GM23248 (cell line): ENCODE data around the gene SBNO2. TPM values are rescaled to one million over a fixed set of nuclear protein-coding genes. Genes with fewer than 3 reads are reported as not detected.

Source experiments
- DNase-seq: peaks from one replicate; pipeline ENCODE4 v3.0.0-alpha.2; 2015
- H2AFZ ChIP-seq: fragments of 200-600 bp; sonication (generic); 2 replicates; pipeline ENCODE4 v1.6.1; 2016; ENCODE audit warnings: antibody characterized with exemption
- H3F3A ChIP-seq: fragments of 200-600 bp; sonication (generic); 2 replicates; pipeline ENCODE4 v1.6.1; 2016; ENCODE audit warnings: mild to moderate bottlenecking, antibody characterized with exemption, mixed run types; ENCODE audit not compliant: insufficient read depth
- H3K27ac ChIP-seq: fragments of 200-600 bp; sonication (generic); 2 replicates; pipeline ENCODE4 v1.5.1; 2016; ENCODE audit warnings: mild to moderate bottlenecking
- H3K27me3 ChIP-seq: fragments of 200-600 bp; sonication (generic); replicated peaks from 2 replicates; pipeline ENCODE4 v1.6.1; 2016; ENCODE audit warnings: mild to moderate bottlenecking; ENCODE audit not compliant: insufficient read depth
- H3K36me3 ChIP-seq: fragments of 200-600 bp; sonication (generic); 2 replicates; pipeline ENCODE4 v1.6.1; 2016; ENCODE audit warnings: low read depth, mild to moderate bottlenecking
- H3K4me1 ChIP-seq: fragments of 200-600 bp; sonication (generic); 2 replicates; pipeline ENCODE4 v1.6.1; 2016; ENCODE audit warnings: mild to moderate bottlenecking; ENCODE audit not compliant: insufficient read depth
- H3K4me2 ChIP-seq: fragments of 200-600 bp; sonication (generic); one replicate; pipeline ENCODE4 v1.6.1; 2016; ENCODE audit warnings: mild to moderate bottlenecking; ENCODE audit not compliant: unreplicated experiment
- H3K4me3 ChIP-seq: fragments of 200-600 bp; sonication (generic); 2 replicates; pipeline ENCODE4 v1.5.1; 2016; ENCODE audit warnings: mild to moderate bottlenecking
- H3K79me2 ChIP-seq: fragments of 200-600 bp; sonication (generic); 2 replicates; pipeline ENCODE4 v1.6.1; 2016; ENCODE audit warnings: mild to moderate bottlenecking; ENCODE audit not compliant: insufficient read depth
- H3K9ac ChIP-seq: fragments of 200-600 bp; sonication (generic); 2 replicates; pipeline ENCODE4 v1.6.1; 2016; ENCODE audit warnings: mild to moderate bottlenecking
- H3K9me2 ChIP-seq: fragments of 200-600 bp; sonication (generic); 2 replicates; pipeline ENCODE4 v1.6.1; 2016; ENCODE audit warnings: mixed run types, mild to moderate bottlenecking, moderate library complexity; ENCODE audit not compliant: insufficient read depth
- H3K9me3 ChIP-seq: fragments of 200-600 bp; sonication (generic); one replicate; pipeline ENCODE4 v1.6.1; 2017; ENCODE audit warnings: low read depth
- H4K20me1 ChIP-seq: fragments of 200-600 bp; sonication (generic); 2 replicates; pipeline ENCODE4 v1.6.0; 2016; ENCODE audit not compliant: insufficient read depth
- EZH2 ChIP-seq: fragments of 200-600 bp; sonication (generic); IDR thresholded peaks from 2 replicates; pipeline ENCODE4 v1.6.1; 2018; ENCODE audit warnings: antibody characterized with exemption, mild to moderate bottlenecking; ENCODE audit not compliant: insufficient read depth, poor library complexity, severe bottlenecking
- EZH2phosphoT487 ChIP-seq: fragments of 200-600 bp; sonication (generic); IDR thresholded peaks from 2 replicates; pipeline ENCODE4 v1.6.1; 2018; ENCODE audit warnings: antibody characterized with exemption, moderate library complexity, mild to moderate bottlenecking, low read depth; ENCODE audit not compliant: insufficient read depth
- WGBS, 2 experiments: methylation state at CpG; one replicate each; pipeline ENCODE4 v1.1.6; 2015 to 2017; ENCODE audit warnings: low lambda C conversion rate in 2 of 2, low coverage in 1 of 2; ENCODE audit errors: missing lambda C conversion rate in 2 of 2; 5-methylcytosine and 5-hydroxymethylcytosine counted together
- in situ Hi-C: fragments of 300-500 bp; cut with MboI; formaldehyde crosslinking; loops from 2 replicates; pipeline ENCODE4 v1.15.0; 2020
- polyA plus RNA-seq: library from polyadenylated mRNA; unstranded; fragments of >200 nt; fragmentation: Nextera tagmentation; extraction: Ambion mirVana; gene quantifications from 2 replicates; pipeline ENCODE4 v1.2.1, GENCODE V29; 2016
- total RNA-seq: library from RNA; depleted of rRNA; stranded (reverse); fragments of >200 nt; shearing (Covaris generic); gene quantifications from 2 replicates; pipeline ENCODE4 v1.2.3, GENCODE V29; 2014

The SBNO2 gene
- total and polyA plus RNA-seq, 2 experiments from 2014 or later, result 7.5 to 70.4 TPM

DNA sequence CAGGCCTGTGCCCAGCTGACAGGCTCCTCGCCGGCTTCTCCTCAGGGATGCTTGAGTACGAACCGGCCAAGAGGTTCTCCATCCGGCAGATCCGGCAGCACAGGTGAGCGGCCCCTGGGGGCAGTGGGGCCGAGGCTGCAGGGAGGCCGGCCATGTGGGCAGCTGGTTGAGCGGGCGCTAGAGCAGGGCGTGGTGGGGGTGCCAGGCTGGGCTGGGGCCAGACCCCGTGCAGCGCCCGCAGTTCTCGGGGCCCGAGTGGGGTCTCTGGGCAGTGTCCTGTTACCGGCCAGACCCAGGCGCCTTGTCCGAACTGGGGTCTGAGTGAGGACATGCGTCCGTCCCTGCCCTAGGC is 47.8 kb upstream of the SBNO2 start:
- H2AFZ ChIP-seq, result no peak overlapping the region
- H3K79me2 ChIP-seq, result peaks cover 43% of the 10 kb centered on the region
- 92 to 93% methylated on average over 15 to 18 of the region's 22 CpGs for WGBS, 2 experiments
- no peaks in the 10 kb centered on the region; the same call in 1 of the 2 replicates for H3K36me3 ChIP-seq
- no peaks in the 10 kb centered on the region for H3K4me1 ChIP-seq
- H3F3A ChIP-seq, result no peaks in the 10 kb centered on the region
- no peaks in the 10 kb centered on the region for H3K9me2 ChIP-seq
- in situ Hi-C loops, result no loop called here
- H3K27me3 ChIP-seq, result no peaks in the 10 kb centered on the region
- no peak overlapping the region for H3K4me2 ChIP-seq
- no peaks in the 10 kb centered on the region for H3K9me3 ChIP-seq
- no peak overlapping the region for H3K27ac ChIP-seq
- no peak overlapping the region for H3K9ac ChIP-seq
- no peaks in the 10 kb centered on the region for H4K20me1 ChIP-seq
- no peak overlapping the region for H3K4me3 ChIP-seq
- no peak for DNase-seq
- no peak for TF ChIP-seq EZH2
- TF ChIP-seq EZH2phosphoT487, result no peak

DNA sequence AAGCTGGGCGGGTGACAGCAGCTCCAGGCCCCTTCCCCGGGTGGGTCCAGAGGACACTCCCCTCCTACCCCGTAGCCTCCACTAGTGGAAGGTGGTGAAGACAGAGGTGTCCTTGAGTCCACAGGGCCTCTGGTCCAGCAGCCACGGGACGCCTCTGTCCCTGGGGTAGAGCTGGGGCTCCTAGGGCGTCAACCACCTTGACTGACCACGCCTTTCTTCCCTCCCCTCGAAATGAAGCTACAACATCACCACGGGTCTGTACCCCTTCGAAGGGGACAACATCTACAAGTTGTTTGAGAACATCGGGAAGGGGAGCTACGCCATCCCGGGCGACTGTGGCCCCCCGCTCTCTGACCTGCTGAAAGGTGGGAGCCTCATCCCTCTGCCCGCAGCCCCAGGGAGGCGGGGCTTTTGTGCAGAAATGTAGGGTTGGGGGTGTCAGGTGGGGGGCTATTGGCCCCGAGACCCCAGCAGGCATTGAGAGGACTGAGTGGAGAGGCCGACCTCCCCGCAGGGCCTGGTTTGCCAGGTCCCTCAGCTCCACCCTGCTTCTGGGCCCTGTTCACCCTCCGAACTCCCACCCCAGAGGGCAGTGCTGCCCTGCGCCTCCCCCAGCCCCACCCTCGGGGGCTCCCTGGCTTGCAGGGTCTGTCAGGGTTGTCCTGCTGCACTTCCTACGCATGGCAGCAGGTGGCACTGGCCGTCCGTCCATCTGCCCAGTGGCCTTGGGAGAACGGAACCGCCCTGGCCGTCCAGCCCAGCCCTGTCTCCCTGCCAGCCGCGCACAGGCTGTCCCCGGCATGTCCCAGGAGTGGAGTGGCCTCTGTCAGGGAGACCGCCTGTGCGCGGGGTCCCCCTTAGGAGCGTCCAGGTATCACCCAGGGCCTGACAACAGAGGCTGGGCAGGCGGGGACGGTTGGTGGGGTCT is 47.2 kb upstream of the SBNO2 start:
- Histone ChIP-seq H3K9me2 (no peaks in the 10 kb centered on the region), H3K27me3 (no peaks in the 10 kb centered on the region), H3K4me3 (no peak overlapping the region), H4K20me1 (no peaks in the 10 kb centered on the region), H3K4me2 (no peak overlapping the region), H3F3A (no peaks in the 10 kb centered on the region), H2AFZ (no peak overlapping the region), H3K27ac (no peak overlapping the region), H3K9me3 (no peaks in the 10 kb centered on the region), H3K4me1 (peaks cover 2% of the 10 kb centered on the region; the same call in 1 of the 2 replicates), H3K9ac (no peak overlapping the region), H3K79me2 (peaks cover 50% of the 10 kb centered on the region), H3K36me3 (no peaks in the 10 kb centered on the region; the same call in 1 of the 2 replicates)
- in situ Hi-C loops, result no loop called here
- no peak for TF ChIP-seq EZH2phosphoT487
- TF ChIP-seq EZH2, result no peak
- 75% methylated on average over 28 to 37 of the region's 38 CpGs for WGBS, 2 experiments
- DNase-seq, result peak; percentile 63

DNA sequence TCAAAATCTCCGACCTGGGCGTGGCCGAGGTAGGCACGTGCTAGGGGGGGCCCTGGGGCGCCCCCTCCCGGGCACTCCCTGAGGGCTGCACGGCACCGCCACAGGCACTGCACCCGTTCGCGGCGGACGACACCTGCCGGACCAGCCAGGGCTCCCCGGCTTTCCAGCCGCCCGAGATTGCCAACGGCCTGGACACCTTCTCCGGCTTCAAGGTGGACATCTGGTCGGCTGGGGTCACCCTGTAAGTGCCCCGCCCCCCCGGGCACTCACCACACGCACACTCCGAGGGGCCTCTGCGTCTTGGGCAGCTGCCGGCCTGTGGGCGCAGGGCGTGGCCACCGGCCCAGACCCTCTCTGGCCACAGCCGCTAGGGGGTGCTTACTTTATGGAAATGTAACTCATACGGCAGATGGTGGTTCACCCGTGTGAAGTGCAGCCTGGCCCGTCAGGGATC is 46.4 kb upstream of the SBNO2 start:
- Histone ChIP-seq H2AFZ (no peak overlapping the region), H3K4me1 (peaks cover 7% of the 10 kb centered on the region; the same call in 1 of the 2 replicates), H3K4me3 (no peak overlapping the region), H3K9ac (no peak overlapping the region), H3K27ac (no peak overlapping the region), H3K9me3 (no peaks in the 10 kb centered on the region), H3F3A (no peaks in the 10 kb centered on the region), H3K27me3 (no peaks in the 10 kb centered on the region), H3K36me3 (no peaks in the 10 kb centered on the region; the same call in 1 of the 2 replicates), H3K9me2 (no peaks in the 10 kb centered on the region), H3K4me2 (no peak overlapping the region), H3K79me2 (peaks cover 57% of the 10 kb centered on the region), H4K20me1 (no peaks in the 10 kb centered on the region)
- no peak for DNase-seq
- TF ChIP-seq EZH2 (no peak), EZH2phosphoT487 (no peak)
- WGBS, 2 experiments, result 81 to 86% methylated on average over 26 to 27 of the region's 33 CpGs
- in situ Hi-C loops, result no loop called here

DNA sequence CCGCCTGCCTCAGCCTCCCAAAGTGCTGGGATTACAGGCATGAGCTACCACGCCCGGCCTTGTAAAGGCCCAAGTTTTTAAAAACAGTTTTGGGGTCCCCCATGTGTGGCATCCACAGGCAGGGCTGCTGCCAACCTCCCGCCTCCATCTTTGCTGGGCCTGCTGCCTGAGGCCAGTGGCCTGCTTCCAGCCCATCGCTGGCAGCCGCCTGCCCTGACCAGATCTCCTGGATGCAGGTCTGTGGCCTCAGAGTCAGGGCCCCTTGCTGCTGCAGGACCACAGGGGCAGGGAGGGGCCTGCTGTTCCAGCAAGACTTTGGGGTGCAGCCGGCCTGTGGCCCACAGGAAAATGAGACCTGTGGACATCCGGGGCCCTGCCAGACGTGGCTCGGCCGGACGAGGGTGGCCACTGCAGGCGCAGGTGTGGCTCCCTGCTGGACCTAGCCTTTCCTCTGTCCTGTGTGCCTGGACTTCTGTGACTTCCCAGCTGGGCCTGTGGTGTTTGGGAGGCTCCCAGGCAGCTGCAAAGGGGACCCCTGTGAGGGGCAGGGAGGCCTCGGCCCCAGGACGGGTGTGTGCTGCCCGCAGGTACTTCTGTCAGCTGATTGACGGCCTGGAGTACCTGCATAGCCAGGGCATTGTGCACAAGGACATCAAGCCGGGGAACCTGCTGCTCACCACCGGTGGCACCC is 45.9 kb upstream of the SBNO2 start:
- TF ChIP-seq EZH2 (no peak), EZH2phosphoT487 (no peak)
- no peak for DNase-seq
- WGBS, 2 experiments, result 93 to 94% methylated on average over 15 to 18 of the region's 19 CpGs
- Histone ChIP-seq H3K36me3 (no peaks in the 10 kb centered on the region; the same call in 1 of the 2 replicates), H3K27ac (no peak overlapping the region), H3K9me3 (no peaks in the 10 kb centered on the region), H4K20me1 (no peaks in the 10 kb centered on the region), H3K9ac (no peak overlapping the region), H3K4me3 (no peak overlapping the region), H3K4me1 (peaks cover 13% of the 10 kb centered on the region; the same call in 1 of the 2 replicates), H3K9me2 (no peaks in the 10 kb centered on the region), H3K27me3 (no peaks in the 10 kb centered on the region), H3F3A (no peaks in the 10 kb centered on the region), H3K4me2 (no peak overlapping the region), H3K79me2 (peaks cover 63% of the 10 kb centered on the region), H2AFZ (no peak overlapping the region)
- in situ Hi-C loops, result no loop called here
